Adrenal gland (tissue), 12 donors: ENCODE measurements around the gene VPS33B. TPM values are rescaled to one million over a fixed set of nuclear protein-coding genes. Genes with fewer than 3 reads are reported as not detected.
A peak's percentile ranks its signal among the peaks of the same experiment; 100 is the strongest.

Source experiments
- DNase-seq, 7 donors: peaks; one replicate each; pipeline ENCODE4 v3.0.0-alpha.2; 2019 to 2020
- H3K27ac ChIP-seq, 5 donors: fragments of 200-600 bp; sonication (generic) in 4 of 5; 1 replicate in 3 of 5; 2 replicates in 2 of 5; pipeline versions ENCODE4 v1.5.1 to v1.8.0; 2016 to 2020; ENCODE audit warnings: mild to moderate bottlenecking in 1 of 5
- H3K27me3 ChIP-seq: fragments of 200-600 bp; 2 replicates; pipeline ENCODE4 v1.8.0; 2021
- H3K36me3 ChIP-seq, 2 donors: fragments of 200-600 bp; replicated peaks in 1 of 2; 1 replicate in 1 of 2; 2 replicates in 1 of 2; pipeline versions ENCODE4 v1.5.1 to v1.8.0; 2018 to 2022
- H3K4me1 ChIP-seq, 2 donors: fragments of 200-600 bp; replicated peaks in 1 of 2; 1 replicate in 1 of 2; 2 replicates in 1 of 2; pipeline versions ENCODE4 v1.5.1 to v1.8.0; 2018 to 2021
- H3K4me3 ChIP-seq, 4 donors: fragments of 200-600 bp; sonication (generic) in 3 of 4; one replicate each; pipeline ENCODE4 v1.5.1; 2016 to 2018
- H3K9me3 ChIP-seq, 3 donors: fragments of 200-600 bp; sonication (generic) in 1 of 3; replicated peaks in 1 of 3; 1 replicate in 2 of 3; 2 replicates in 1 of 3; pipeline versions ENCODE4 v1.5.1 to v1.8.0; 2016 to 2021
- POLR2A ChIP-seq, 2 donors: fragments of 450-650 bp; IDR thresholded peaks; one replicate each; pipeline ENCODE4 v1.6.1; 2017; ENCODE audit warnings: antibody characterized with exemption in 2 of 2, mild to moderate bottlenecking in 2 of 2, moderate library complexity in 1 of 2
- WGBS, 4 donors: extraction: QIAGEN DNeasy Blood & Tissue Kit in 2 of 4; methylation state at CpG; one replicate each; pipeline versions ENCODE4 v1.1.5 to v1.1.7; 2013 to 2017; 5-methylcytosine and 5-hydroxymethylcytosine counted together
- intact Hi-C, 2 donors: fragments of 100-400 bp; cut with DNase I; formaldehyde crosslinking; loops; one replicate each; pipeline versions ENCODE4 v1.14.1 to v1.15.0; 2022 to 2023
- polyA plus RNA-seq, 3 donors: library from polyadenylated mRNA; stranded (reverse); fragments of 200-250 nt in 2 of 3; fragments of 350-450 nt in 1 of 3; fragmentation: Illumina TruSeq in 1 of 3; extraction: RNeasy Lipid Tissue Mini Kit (QIAGEN cat#74804) in 1 of 3; gene quantifications; one replicate each; pipeline ENCODE4 v1.2.3, GENCODE V29; 2013 to 2014
- total RNA-seq, 9 donors: library from RNA; depleted of rRNA in 4 of 9; stranded (reverse); fragments of >200 nt in 4 of 9; fragments of 120-200 nt in 1 of 9; fragmentation: NEBNext Ultra II Directional in 1 of 9; extraction: Animal tissue kit (Norgen Biotek cat#: 25700) in 1 of 9; gene quantifications; one replicate each; pipeline versions ENCODE4 v1.1.0 to v1.2.4, GENCODE V29; 2013 to 2023
- TF ChIP-seq, protein P1 (sequence below), 6 experiments: fragments of 450-650 bp in 4 of 6; fragments of 200-600 bp in 2 of 6; sonication (generic) in 1 of 6; IDR thresholded peaks; 1 replicate in 5 of 6; 2 replicates in 1 of 6; pipeline versions ENCODE4 v1.5.1 to v1.8.0; 2016 to 2021; ENCODE audit warnings: antibody characterized with exemption in 6 of 6, mild to moderate bottlenecking in 2 of 6, moderate library complexity in 1 of 6
- donor health status: healthy with polysubstance abuse.
- donor health status: Bipolar disorder and iron deficiency.
- donor health status: DM: yes; HTN: yes; CAD: no.
- donor health status: DM: no; HTN: no; CAD: no.
- donor health status: DM: no; HTN: no; CAD: no.
- donor health status: DM: yes; HTN: yes; CAD: no.

VPS33B gene
- total and polyA plus RNA-seq, 12 donors, result 9.1 to 23.8 (median 15.6) TPM

DNA sequence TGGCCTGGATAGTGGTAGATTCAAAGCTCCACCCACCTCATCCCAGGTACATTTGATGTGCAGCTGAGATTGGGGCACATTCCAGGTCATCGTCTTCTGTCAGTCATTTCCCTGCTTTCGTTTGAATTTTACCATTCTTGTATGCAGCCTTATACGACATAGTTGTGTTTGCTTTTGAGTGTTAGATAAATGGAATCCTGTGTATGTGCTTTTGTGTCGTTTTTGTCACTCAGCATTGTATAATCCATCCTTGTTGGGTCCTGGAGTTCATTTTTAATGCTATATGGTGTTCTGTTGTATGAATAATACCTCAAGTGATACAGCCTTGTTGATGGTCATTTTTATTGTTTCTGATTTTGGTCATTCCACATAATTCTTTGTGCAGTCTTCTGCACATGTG lies 60.4 kb downstream of the VPS33B start:
- TF ChIP-seq, protein P1, sequence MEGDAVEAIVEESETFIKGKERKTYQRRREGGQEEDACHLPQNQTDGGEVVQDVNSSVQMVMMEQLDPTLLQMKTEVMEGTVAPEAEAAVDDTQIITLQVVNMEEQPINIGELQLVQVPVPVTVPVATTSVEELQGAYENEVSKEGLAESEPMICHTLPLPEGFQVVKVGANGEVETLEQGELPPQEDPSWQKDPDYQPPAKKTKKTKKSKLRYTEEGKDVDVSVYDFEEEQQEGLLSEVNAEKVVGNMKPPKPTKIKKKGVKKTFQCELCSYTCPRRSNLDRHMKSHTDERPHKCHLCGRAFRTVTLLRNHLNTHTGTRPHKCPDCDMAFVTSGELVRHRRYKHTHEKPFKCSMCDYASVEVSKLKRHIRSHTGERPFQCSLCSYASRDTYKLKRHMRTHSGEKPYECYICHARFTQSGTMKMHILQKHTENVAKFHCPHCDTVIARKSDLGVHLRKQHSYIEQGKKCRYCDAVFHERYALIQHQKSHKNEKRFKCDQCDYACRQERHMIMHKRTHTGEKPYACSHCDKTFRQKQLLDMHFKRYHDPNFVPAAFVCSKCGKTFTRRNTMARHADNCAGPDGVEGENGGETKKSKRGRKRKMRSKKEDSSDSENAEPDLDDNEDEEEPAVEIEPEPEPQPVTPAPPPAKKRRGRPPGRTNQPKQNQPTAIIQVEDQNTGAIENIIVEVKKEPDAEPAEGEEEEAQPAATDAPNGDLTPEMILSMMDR (IDR thresholded peaks at IDR 0.05), result no peak
- TF ChIP-seq POLR2A (IDR thresholded peaks at IDR 0.05), result no peak
- no peaks in the 10 kb centered on the region for H3K9me3 ChIP-seq
- no peak overlapping the region for H3K4me3 ChIP-seq
- H3K4me1 ChIP-seq, result peaks cover 6 to 7% of the 10 kb centered on the region in 2 donors
- no peaks in the 10 kb centered on the region for H3K27me3 ChIP-seq
- intact Hi-C loops, result no loop called here
- 87 to 95% (median 90%) methylated on average over 4 of the region's 4 CpGs for WGBS, 4 donors
- DNase-seq, result no peak
- H3K27ac ChIP-seq, result no peak overlapping the region
- peaks cover 0 to 22% of the 10 kb centered on the region in 2 donors for H3K36me3 ChIP-seq

DNA sequence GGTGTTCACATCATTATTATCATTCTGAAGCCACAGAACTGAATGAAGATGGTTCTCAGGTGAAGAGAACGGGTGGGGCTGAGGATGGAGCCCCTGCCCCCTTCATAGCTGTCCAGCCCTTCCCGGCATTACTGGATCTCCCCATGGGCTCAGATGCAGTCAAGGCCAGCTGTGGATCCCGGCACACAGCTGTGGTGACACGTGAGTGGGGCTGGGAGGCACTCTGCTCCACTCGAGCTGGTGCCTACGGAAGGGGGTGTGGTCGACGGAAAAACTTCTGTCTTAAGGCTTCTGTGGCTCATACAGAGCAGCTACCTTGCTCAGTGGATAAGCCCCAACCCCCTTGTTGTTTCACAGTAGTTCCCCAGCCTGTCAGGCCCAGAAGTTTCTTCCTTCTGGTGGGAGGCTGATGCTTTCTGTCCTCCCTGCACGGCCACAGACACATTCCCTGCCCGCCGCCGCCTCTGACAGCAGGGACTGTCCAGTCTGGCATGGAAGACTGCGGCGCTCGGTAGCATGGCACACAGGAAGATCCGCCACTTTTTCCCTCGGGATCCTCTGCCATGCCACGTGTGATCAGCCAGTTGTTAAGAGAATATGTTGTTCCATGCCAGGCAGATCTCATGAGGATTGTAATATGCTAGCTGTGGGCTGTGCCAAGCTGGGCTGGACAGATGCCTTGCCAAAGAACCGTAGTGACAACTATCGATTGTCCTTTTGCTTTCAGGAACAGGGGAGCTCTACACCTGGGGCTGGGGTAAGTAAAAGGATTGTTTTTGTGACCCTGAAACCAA lies 61.9 kb downstream of the VPS33B start:
- Histone ChIP-seq H3K36me3 (peaks cover 0 to 22% of the 10 kb centered on the region in 2 donors), H3K27ac (peak overlapping the region in 4 of 5 donors; percentile 21 to 83 (median 52)), H3K27me3 (no peaks in the 10 kb centered on the region), H3K4me1 (peaks cover 16% of the 10 kb centered on the region in 2 donors), H3K4me3 (no peak overlapping the region), H3K9me3 (no peaks in the 10 kb centered on the region)
- DNase-seq, result peak in 4 of 7 donors; percentile 36 to 66 (median 46)
- WGBS, 4 donors, result 55 to 64% (median 62%) methylated on average over 12 to 20 of the region's 20 CpGs
- intact Hi-C loops, result no loop called here
- no peak for TF ChIP-seq POLR2A (IDR thresholded peaks at IDR 0.05)
- TF ChIP-seq, protein P1 (IDR thresholded peaks at IDR 0.05), result no peak

DNA sequence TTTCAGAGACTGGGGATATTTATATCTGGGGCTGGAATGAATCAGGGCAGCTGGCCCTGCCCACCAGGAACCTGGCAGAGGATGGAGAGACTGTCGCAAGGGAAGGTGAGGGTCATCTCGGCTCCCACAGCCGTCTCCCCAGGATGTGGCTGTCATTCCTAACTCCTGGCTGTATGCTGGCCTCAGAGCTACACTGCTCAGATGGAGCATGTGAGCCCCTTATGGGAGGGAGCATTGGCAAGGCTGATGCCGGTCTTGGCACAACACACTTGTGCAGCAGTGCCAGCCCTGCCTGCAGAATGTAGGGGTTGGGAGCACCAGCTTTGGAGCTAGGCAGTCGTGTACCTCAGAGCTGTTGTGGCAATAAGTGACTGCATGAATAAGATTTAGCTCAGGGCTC lies 62.5 kb downstream of the VPS33B start:
- no peaks in the 10 kb centered on the region for H3K27me3 ChIP-seq
- H3K27ac ChIP-seq, result peak overlapping the region in 4 of 5 donors; percentile 4 to 83 (median 52)
- no peaks in the 10 kb centered on the region for H3K9me3 ChIP-seq
- H3K4me3 ChIP-seq, result no peak overlapping the region
- peak in 6 of 7 donors; percentile 80 to 90 (median 84) for DNase-seq
- H3K36me3 ChIP-seq, result peaks cover 0 to 22% of the 10 kb centered on the region in 2 donors
- intact Hi-C loops, result loop anchor here (5.0 to 10.0 kb wide), 3 partner anchors 37 to 77 kb away; no protein-coding TSS in a partner anchor
- WGBS, 4 donors, result 34 to 44% (median 42%) methylated on average over 3 to 5 of the region's 5 CpGs
- TF ChIP-seq, protein P1 (IDR thresholded peaks at IDR 0.05), result no peak
- TF ChIP-seq POLR2A (IDR thresholded peaks at IDR 0.05), result peak in 1 of 2 donors; percentile 53
- peaks cover 19 to 21% of the 10 kb centered on the region in 2 donors for H3K4me1 ChIP-seq

DNA sequence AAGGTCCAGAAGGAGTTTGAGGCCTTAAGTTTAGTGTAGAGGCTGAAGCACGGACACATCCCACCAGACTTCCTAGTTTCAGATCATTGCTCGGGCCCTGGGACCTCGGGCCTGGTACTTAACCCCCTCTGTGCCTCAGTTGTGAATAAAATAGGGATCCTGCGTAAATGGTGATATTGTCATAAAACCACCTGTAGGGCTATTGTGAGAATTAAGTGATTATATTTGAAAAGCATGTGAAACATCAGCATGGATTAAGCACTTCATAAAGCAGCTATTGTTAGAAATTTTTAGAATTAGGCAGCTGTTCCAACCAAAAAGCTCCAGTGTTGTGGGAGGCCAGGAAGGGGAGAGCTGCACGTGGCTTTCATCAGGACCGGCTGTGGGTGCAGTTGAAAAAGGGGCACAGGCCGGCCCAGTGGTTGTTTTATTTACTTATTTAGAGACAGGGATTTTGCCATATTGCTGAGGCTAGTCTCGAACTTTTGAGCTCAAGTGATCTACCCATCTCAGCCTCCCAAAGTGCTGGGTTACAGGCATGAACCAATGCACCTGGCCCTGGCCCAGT lies 63.3 kb downstream of the VPS33B start:
- H3K27ac ChIP-seq, result peak overlapping the region in 3 of 5 donors; percentile 4 to 83 (median 65)
- H3K4me1 ChIP-seq, result peaks cover 19 to 25% of the 10 kb centered on the region in 2 donors
- no peaks in the 10 kb centered on the region for H3K9me3 ChIP-seq
- TF ChIP-seq, protein P1 (IDR thresholded peaks at IDR 0.05), result no peak
- TF ChIP-seq POLR2A (IDR thresholded peaks at IDR 0.05), result no peak
- intact Hi-C loops, result loop anchor here (5.0 to 10.0 kb wide), 3 partner anchors 38 to 78 kb away; no protein-coding TSS in a partner anchor
- H3K36me3 ChIP-seq, result peaks cover 0 to 22% of the 10 kb centered on the region in 2 donors
- DNase-seq, result no peak
- no peak overlapping the region for H3K4me3 ChIP-seq
- 64 to 71% (median 68%) methylated on average over 8 of the region's 8 CpGs for WGBS, 4 donors
- H3K27me3 ChIP-seq, result no peaks in the 10 kb centered on the region
